Ovary (tissue), 9 donors: ENCODE results near the gene PFKFB4. TPM values are rescaled to one million over a fixed set of nuclear protein-coding genes. Genes with fewer than 3 reads are reported as not detected.

ENCODE experiments used
- DNase-seq, 5 donors: peaks; one replicate each; pipeline ENCODE4 v3.0.0-alpha.2; 2019 to 2020
- H3K27ac ChIP-seq, 2 donors: fragments of 200-600 bp; one replicate each; pipeline versions ENCODE4 v1.5.1 to v1.8.0; 2019 to 2022
- H3K27me3 ChIP-seq: fragments of 200-600 bp; one replicate; pipeline ENCODE4 v1.8.0; 2022
- H3K36me3 ChIP-seq: fragments of 200-600 bp; sonication (generic); one replicate; pipeline ENCODE4 v1.5.1; 2019
- H3K4me1 ChIP-seq: one replicate; pipeline ENCODE4 v1.8.1; 2013; ENCODE audit warnings: mild to moderate bottlenecking, moderate library complexity; ENCODE audit not compliant: insufficient read depth
- H3K4me3 ChIP-seq: fragments of 200-600 bp; sonication (generic); one replicate; pipeline ENCODE4 v1.5.1; 2017
- H3K9me3 ChIP-seq, 2 donors: fragments of 200-600 bp in 1 of 2; sonication (generic) in 1 of 2; one replicate each; pipeline versions ENCODE4 v1.5.1 to v1.8.1; 2013 to 2019; ENCODE audit warnings: mild to moderate bottlenecking in 1 of 2, moderate library complexity in 1 of 2
- CTCF ChIP-seq, 3 donors: fragments of 450-650 bp in 2 of 3; fragments of 200-600 bp in 1 of 3; IDR thresholded peaks; one replicate each; pipeline versions ENCODE4 v1.5.1 to v1.8.0; 2016 to 2022; ENCODE audit warnings: antibody characterized with exemption in 3 of 3, mild to moderate bottlenecking in 1 of 3
- EP300 ChIP-seq: sonication (generic); formaldehyde crosslinking; IDR thresholded peaks from one replicate; pipeline ENCODE4 v1.6.1; 2017; ENCODE audit warnings: antibody characterized with exemption
- POLR2A ChIP-seq: fragments of 450-650 bp; IDR thresholded peaks from one replicate; pipeline ENCODE4 v1.6.1; 2017; ENCODE audit warnings: antibody characterized with exemption, mild to moderate bottlenecking, moderate library complexity
- WGBS, 3 donors: extraction: QIAGEN DNeasy Blood & Tissue Kit in 1 of 3; methylation state at CpG; one replicate each; pipeline versions ENCODE4 v1.1.5 to v1.1.7; 2013 to 2017; 5-methylcytosine and 5-hydroxymethylcytosine counted together
- intact Hi-C, 4 donors: fragments of 100-400 bp; cut with DNase I; formaldehyde crosslinking; loops; one replicate each; pipeline versions ENCODE4 v1.11.0 to v1.15.1; 2022 to 2023
- polyA plus RNA-seq, 2 donors: library from polyadenylated mRNA; stranded (reverse); fragments of 200-250 nt in 1 of 2; fragments of 350-450 nt in 1 of 2; fragmentation: Illumina TruSeq in 1 of 2; extraction: RNeasy Lipid Tissue Mini Kit (QIAGEN cat#74804) in 1 of 2; gene quantifications; one replicate each; pipeline ENCODE4 v1.2.3, GENCODE V29; 2013 to 2014
- total RNA-seq, 7 donors: library from RNA; depleted of rRNA in 2 of 7; stranded (reverse); fragments of >200 nt in 2 of 7; fragmentation: NEBNext Ultra II Directional in 3 of 7; extraction: Animal tissue kit (Norgen Biotek cat#: 25700) in 3 of 7; gene quantifications; one replicate each; pipeline versions ENCODE4 v1.1.0 to v1.2.4, GENCODE V29; 2016 to 2023
- donor health status: DM: no; HTN: no; CAD: no; lungs with moderate emphysema.
- donor health status: DM: no; HTN: no; CAD: no.
- donor health status: Bipolar disorder and iron deficiency.
- donor health status: DM: yes; HTN: yes; CAD: no.
- donor health status: DM: no; HTN: no; CAD: no.
- donor health status: DM: yes; HTN: yes; CAD: no.

Gene PFKFB4
- total and polyA plus RNA-seq, 9 donors = 2.3 to 8.0 (median 5.6) TPM

DNA sequence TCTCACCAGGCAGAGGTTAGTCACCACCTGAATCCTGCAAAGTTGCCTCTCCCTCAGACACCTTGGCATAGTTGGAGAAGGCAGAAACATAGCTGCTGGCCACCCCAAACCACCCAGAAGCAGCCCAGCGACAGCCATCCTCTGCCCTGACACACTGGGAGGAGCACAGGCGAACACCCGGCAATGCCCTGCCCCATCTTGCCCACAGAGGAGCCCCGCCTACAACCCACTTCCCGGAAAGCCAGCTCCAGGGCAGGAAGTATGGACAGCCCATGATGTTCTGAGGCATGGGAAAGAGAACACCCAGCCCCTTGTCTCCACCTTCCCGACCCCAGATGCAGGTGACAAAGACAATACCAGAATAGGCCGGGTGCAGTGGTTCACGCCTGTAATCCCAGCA lies 40.0 kb downstream of the PFKFB4 start:
- Histone ChIP-seq H3K9me3 (no peaks in the 10 kb centered on the region), H3K27ac (no peak overlapping the region), H3K4me1 (no peaks in the 10 kb centered on the region), H3K27me3 (no peaks in the 10 kb centered on the region), H3K36me3 (no peaks in the 10 kb centered on the region), H3K4me3 (no peak overlapping the region)
- whole genome bisulfite sequencing, 3 donors = 78 to 88% (median 85%) methylated on average over 8 of the region's 8 CpGs
- DNase-seq = no peak
- TF ChIP-seq POLR2A (no peak), CTCF (IDR thresholded peaks at IDR 0.05) (no peak)
- intact Hi-C loops = no loop called here

DNA sequence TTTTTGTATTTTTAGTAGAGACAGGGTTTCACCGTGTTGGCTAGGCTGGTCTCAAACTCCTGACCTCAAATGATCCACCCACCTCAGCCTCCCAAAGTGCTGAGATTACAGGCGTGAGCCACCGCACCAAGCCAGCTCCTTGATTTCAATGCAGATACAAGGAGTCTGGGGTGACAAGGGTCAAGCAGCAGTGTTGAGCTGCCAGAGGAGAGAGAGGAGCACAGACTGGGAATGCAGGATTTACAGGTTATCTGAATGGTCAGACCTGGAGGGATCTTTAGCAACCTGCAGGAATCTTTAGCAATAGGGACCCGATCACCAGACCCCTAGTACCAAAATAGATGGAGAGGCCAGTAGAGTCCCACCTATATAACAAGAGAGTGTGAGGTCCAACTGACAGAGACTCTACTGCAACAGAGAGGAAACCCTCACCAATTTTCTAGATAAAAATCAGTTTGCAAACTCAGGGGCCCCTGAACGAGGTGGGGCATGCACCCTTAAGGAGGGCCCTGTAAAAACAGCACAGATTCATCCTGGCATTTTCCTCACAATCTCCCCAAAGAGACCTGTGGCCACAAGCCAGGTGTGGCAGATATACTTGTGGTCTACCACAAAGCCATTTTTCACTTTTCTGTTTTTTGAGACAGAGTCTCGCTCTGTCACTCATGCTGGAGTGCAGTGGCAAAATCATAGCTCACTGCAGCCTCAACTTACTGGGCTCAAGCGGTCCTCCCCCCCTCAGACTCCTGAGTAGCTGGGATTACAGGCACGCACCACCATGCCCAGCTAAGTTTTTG lies 42.0 kb downstream of the PFKFB4 start:
- intact Hi-C loops = no loop called here
- TF ChIP-seq CTCF (IDR thresholded peaks at IDR 0.05) = no peak
- no peak for TF ChIP-seq EP300
- TF ChIP-seq POLR2A = no peak
- Histone ChIP-seq H3K4me3 (no peak overlapping the region), H3K4me1 (no peaks in the 10 kb centered on the region), H3K27me3 (no peaks in the 10 kb centered on the region), H3K36me3 (no peaks in the 10 kb centered on the region), H3K9me3 (no peaks in the 10 kb centered on the region), H3K27ac (no peak overlapping the region)
- DNase-seq = no peak
- WGBS, 3 donors = 88 to 95% (median 90%) methylated on average over 8 of the region's 8 CpGs

GRCh38 chr3:48511551-48511950 lies 45.1 kb downstream of the PFKFB4 start:
- 85 to 91% (median 88%) methylated on average over 4 of the region's 4 CpGs for WGBS, 3 donors
- intact Hi-C loops = no loop called here
- TF ChIP-seq EP300 (no peak), CTCF (IDR thresholded peaks at IDR 0.05) (no peak), POLR2A (no peak)

DNA sequence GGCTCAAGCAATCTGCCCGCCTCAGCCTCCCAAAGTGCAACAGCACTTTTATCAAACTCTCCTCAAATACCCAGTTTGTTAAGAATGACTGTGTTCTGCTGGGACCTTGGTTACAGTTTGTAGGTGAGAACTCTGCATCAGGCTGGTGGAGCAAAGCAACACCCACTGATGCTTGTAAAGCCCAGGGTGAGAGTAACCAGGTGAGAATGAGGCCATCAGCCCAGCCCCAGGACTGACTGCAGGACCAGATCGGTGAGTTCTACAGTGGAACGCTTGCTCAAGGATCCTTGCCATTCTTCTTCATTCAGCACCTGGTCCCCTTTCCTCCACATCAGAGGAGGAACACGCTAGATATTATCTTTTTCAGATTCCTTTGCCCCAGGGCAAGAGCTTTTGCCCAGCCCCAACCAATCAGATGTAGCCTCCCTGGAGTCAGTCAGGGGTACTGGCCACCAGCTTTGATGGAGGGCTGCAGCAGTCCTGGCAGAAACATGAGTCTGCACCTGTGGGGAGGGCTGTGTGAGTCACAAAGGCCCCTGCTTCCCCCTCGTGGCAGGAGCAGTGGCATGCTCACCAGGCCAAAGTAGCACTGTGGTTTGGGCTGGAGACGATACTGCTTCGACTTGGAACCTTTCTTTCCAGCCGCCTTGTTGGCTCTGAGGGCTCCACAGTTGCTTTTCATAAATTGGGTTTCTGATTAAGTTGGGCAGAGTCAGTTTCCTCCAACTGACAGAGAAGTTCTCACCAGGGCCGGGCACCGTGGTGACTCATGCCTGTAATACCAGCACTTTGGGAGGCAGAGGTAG lies 49.1 kb downstream of the PFKFB4 start:
- WGBS, 3 donors = 41 to 53% (median 53%) methylated on average over 10 of the region's 10 CpGs
- Histone ChIP-seq H3K27me3 (no peaks in the 10 kb centered on the region), H3K4me3 (no peak overlapping the region), H3K36me3 (no peaks in the 10 kb centered on the region), H3K9me3 (no peaks in the 10 kb centered on the region), H3K4me1 (peaks cover 13% of the 10 kb centered on the region), H3K27ac (no peak overlapping the region)
- TF ChIP-seq CTCF (IDR thresholded peaks at IDR 0.05) = no peak
- no peak for TF ChIP-seq EP300
- TF ChIP-seq POLR2A = no peak
- intact Hi-C loops = loop anchor here in 1 of 4 donors (5.0 kb wide), 1 partner anchor 40 kb away; no protein-coding TSS in a partner anchor
- DNase-seq = no peak

More at GRCh38 chr3:48511551-48511950, 45.1 kb downstream of the PFKFB4 start:
- Histone ChIP-seq H3K27ac (no peak overlapping the region), H3K27me3 (no peaks in the 10 kb centered on the region), H3K9me3 (no peaks in the 10 kb centered on the region), H3K4me3 (no peak overlapping the region), H3K36me3 (no peaks in the 10 kb centered on the region), H3K4me1 (no peaks in the 10 kb centered on the region)
- DNase-seq = no peak
